Smooth muscle cell (in vitro differentiated cells): ENCODE results near the gene EPN1. TPM values are rescaled to one million over a fixed set of nuclear protein-coding genes. Genes with fewer than 3 reads are reported as not detected.

Source experiments
- DNase-seq: peaks from one replicate; lab custom pipeline; 2025; ENCODE audit not compliant: unreplicated experiment; lab: John Stamatoyannopoulos, UW
- H2AFZ ChIP-seq: fragments of 200-600 bp; sonication (generic); 2 replicates; pipeline ENCODE4 v1.6.0; 2016; ENCODE audit warnings: antibody characterized with exemption, low read depth, mild to moderate bottlenecking
- H3F3A ChIP-seq: fragments of 200-600 bp; sonication (generic); 2 replicates; pipeline ENCODE4 v1.6.0; 2017; ENCODE audit warnings: antibody characterized with exemption, low read depth
- H3K27ac ChIP-seq: fragments of 200-600 bp; sonication (generic); 2 replicates; pipeline ENCODE4 v1.5.1; 2016; ENCODE audit warnings: low read depth, mild to moderate bottlenecking
- H3K27me3 ChIP-seq: fragments of 200-600 bp; sonication (generic); 2 replicates; pipeline ENCODE4 v1.6.1; 2016; ENCODE audit warnings: low read depth, mild to moderate bottlenecking
- H3K36me3 ChIP-seq: fragments of 200-600 bp; sonication (generic); 2 replicates; pipeline ENCODE4 v1.5.1; 2016; ENCODE audit warnings: low read depth
- H3K4me1 ChIP-seq: fragments of 200-600 bp; sonication (generic); 2 replicates; pipeline ENCODE4 v1.5.1; 2016; ENCODE audit warnings: low read depth
- H3K4me2 ChIP-seq: fragments of 200-600 bp; sonication (generic); 2 replicates; pipeline ENCODE4 v1.6.0; 2016; ENCODE audit warnings: mild to moderate bottlenecking
- H3K4me3 ChIP-seq: fragments of 200-600 bp; sonication (generic); 2 replicates; pipeline ENCODE4 v1.5.1; 2016; ENCODE audit warnings: mild to moderate bottlenecking
- H3K79me2 ChIP-seq: fragments of 200-600 bp; sonication (generic); 2 replicates; pipeline ENCODE4 v1.6.0; 2016; ENCODE audit warnings: low read depth, mild to moderate bottlenecking
- H3K9ac ChIP-seq: fragments of 200-600 bp; sonication (generic); 2 replicates; pipeline ENCODE4 v1.6.0; 2016; ENCODE audit warnings: low read depth
- H3K9me3 ChIP-seq: fragments of 200-600 bp; sonication (generic); replicated peaks from 2 replicates; pipeline ENCODE4 v1.5.1; 2016; ENCODE audit warnings: low read depth
- H4K20me1 ChIP-seq: fragments of 200-600 bp; sonication (generic); 2 replicates; pipeline ENCODE4 v1.6.0; 2016; ENCODE audit warnings: low read depth
- CTCF ChIP-seq: fragments of 200-600 bp; sonication (generic); IDR thresholded peaks from 2 replicates; pipeline ENCODE4 v1.5.1; 2017; ENCODE audit warnings: borderline replicate concordance, mild to moderate bottlenecking, antibody characterized with exemption; ENCODE audit not compliant: insufficient read depth, poor library complexity, severe bottlenecking
- WGBS: methylation state at CpG from one replicate; pipeline ENCODE4 v1.1.7; 2016; ENCODE audit warnings: low lambda C conversion rate; 5-methylcytosine and 5-hydroxymethylcytosine counted together
- polyA plus RNA-seq: library from polyadenylated mRNA; unstranded; fragments of >200 nt; fragmentation: Nextera tagmentation; extraction: Ambion mirVana; gene quantifications from 2 replicates; pipeline ENCODE4 v1.2.1, GENCODE V29; 2016
- total RNA-seq: library from RNA; depleted of rRNA; stranded (reverse); fragments of >200 nt; gene quantifications from 2 replicates; pipeline ENCODE4 v1.2.3, GENCODE V29; 2014

The EPN1 gene
- total and polyA plus RNA-seq, 2 experiments from 2014 or later, result 25.3 to 121 TPM

GRCh38 chr19:55684946-55685681 lies 10.1 kb downstream of the EPN1 start:
- Histone ChIP-seq H3K36me3 (no peaks in the 10 kb centered on the region), H3K79me2 (peaks cover 62% of the 10 kb centered on the region), H3K9ac (no peak overlapping the region), H3K4me1 (no peaks in the 10 kb centered on the region), H3K27me3 (no peaks in the 10 kb centered on the region), H3K27ac (no peak overlapping the region), H3F3A (no peaks in the 10 kb centered on the region), H3K9me3 (no peaks in the 10 kb centered on the region), H4K20me1 (peaks cover 97% of the 10 kb centered on the region), H2AFZ (no peak overlapping the region), H3K4me2 (no peak overlapping the region), H3K4me3 (no peak overlapping the region)
- TF ChIP-seq CTCF, result no peak
- WGBS, result 98% methylated on average over 52 of the region's 60 CpGs
- no peak for DNase-seq

- Histone ChIP-seq H3F3A (no peaks in the 10 kb centered on the region), H3K79me2 (peaks cover 55% of the 10 kb centered on the region), H3K4me1 (no peaks in the 10 kb centered on the region), H4K20me1 (peaks cover 97% of the 10 kb centered on the region), H2AFZ (no peak overlapping the region), H3K9ac (no peak overlapping the region), H3K4me2 (no peak overlapping the region), H3K4me3 (no peak overlapping the region), H3K27me3 (no peaks in the 10 kb centered on the region), H3K9me3 (no peaks in the 10 kb centered on the region), H3K27ac (no peak overlapping the region), H3K36me3 (no peaks in the 10 kb centered on the region)
- no peak for TF ChIP-seq CTCF
- 98% methylated on average over 6 of the region's 6 CpGs for WGBS
- no peak for DNase-seq
These were observed 10.8 kb downstream of the EPN1 start for GRCh38 chr19:55685776-55686175.

GRCh38 chr19:55686311-55687050 lies 11.5 kb downstream of the EPN1 start:
- Histone ChIP-seq H3K4me1 (no peaks in the 10 kb centered on the region), H3K9ac (no peak overlapping the region), H3K9me3 (no peaks in the 10 kb centered on the region), H3K27me3 (no peaks in the 10 kb centered on the region), H2AFZ (no peak overlapping the region), H3K4me2 (no peak overlapping the region), H3K27ac (no peak overlapping the region), H3K36me3 (no peaks in the 10 kb centered on the region), H3K79me2 (peaks cover 48% of the 10 kb centered on the region), H3K4me3 (no peak overlapping the region), H4K20me1 (peaks cover 90% of the 10 kb centered on the region), H3F3A (no peaks in the 10 kb centered on the region)
- no peak for TF ChIP-seq CTCF
- no peak for DNase-seq
- 99% methylated on average over 28 of the region's 29 CpGs for WGBS
